LoVo (cell line): Measurements from ENCODE around the gene STON2.
"Not testable (repeated sequence)": the region's sequence is repeated elsewhere in the genome, so short reads cannot be mapped to it uniquely, and the experiment has no call there.

Source experiments
- DNase-seq: peaks from one replicate; pipeline ENCODE4 v3.0.0-alpha.2; 2016; ENCODE audit warnings: low spot score

The STON2 gene

DNA sequence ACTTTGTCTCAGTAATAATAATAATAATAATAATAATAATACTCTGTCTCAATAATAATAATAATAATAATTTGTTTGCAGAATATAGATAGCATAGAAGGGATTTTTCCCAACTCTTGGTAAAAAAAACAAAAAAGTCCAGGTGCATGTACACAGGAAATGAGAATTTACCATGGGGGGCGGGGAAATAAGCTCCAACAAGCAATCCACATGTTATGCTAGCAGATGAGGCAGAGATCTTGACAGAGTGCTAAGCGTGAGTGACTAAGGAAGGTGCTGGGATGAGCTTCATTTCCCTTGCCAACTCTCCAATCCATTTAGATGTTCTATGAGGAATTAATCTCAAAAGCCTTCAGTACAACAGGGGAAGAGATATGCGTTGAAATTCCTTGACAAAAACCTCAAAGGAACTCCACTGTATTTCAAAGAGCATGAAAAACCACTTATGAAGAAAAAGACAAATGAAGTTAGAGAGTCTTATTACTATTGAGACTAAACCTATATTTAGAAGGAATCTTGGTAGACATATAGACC is 134.4 kb downstream of the STON2 start:
- no peak for DNase-seq

GRCh38 chr14:81264671-81265070 is 135.5 kb downstream of the STON2 start:
- DNase-seq: no peak

GRCh38 chr14:81263777-81264410 is 136.2 kb downstream of the STON2 start:
- DNase-seq: no peak

- DNase-seq: no peak
Observed at GRCh38 chr14:81261176-81261575, 138.9 kb downstream of the STON2 start.

DNA sequence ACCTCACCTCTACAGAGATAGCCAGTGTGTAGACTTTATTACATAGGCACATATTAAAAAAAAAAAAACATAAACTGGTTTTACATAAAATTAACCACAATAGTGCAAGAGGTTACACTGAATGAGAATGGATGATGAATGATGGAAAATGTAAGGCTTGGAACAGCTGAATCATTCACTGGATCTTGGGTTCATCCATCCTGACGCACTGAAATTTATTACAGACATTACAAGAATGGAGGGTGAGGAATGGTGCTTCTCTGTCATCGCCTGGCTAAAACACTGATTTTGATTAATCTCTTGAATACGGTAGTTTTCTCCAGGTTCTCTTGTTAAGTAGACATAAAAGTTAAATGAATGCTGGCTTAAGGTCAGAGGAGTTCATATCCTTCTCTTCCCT is 139.4 kb downstream of the STON2 start:
- DNase-seq: no peak

GRCh38 chr14:81256289-81256960 is 143.7 kb downstream of the STON2 start:
- DNase-seq: no peak

DNA sequence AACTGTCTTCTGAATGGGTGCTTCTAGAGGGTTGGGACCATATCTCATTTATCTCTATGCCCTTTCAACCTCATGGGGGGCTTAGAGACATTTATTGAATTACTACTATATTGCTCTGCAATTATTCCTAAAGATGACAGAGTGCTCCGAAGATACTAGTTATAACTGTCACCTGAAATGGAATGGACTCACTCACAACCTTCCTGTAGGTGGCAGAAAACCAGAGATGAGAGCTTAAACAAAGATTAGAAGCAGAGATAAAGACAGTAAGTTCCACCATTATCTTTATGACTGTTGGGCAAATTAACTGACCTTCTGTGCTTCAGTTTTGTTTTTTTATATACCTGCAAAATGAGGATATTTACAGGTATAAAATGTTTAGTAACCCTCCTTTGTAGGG is 147.8 kb downstream of the STON2 start:
- DNase-seq: no peak

- no peak for DNase-seq
Observed at GRCh38 chr14:81247271-81247766, 152.8 kb downstream of the STON2 start.

GRCh38 chr14:81246461-81247270 is 153.5 kb downstream of the STON2 start:
- DNase-seq: no peak

DNA sequence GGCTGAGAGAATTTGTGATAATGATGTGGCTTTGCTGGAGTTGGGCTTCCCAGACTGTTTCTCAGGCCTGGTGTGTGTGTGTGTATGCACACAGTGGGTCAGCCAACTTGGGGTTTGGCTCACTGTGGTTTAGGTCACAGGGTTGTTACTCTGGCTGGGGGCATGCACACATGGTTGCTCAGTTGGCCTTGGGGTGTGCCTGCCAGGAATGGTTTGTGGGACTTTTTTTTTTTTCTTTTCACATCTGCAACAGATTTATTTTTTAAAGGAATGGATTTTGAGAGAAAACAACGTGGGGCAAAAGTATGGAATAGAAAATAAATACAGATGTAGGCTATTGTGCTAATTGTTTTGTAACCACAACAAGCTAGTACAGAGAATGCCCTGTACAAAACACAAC is 154.4 kb downstream of the STON2 start:
- DNase-seq: no peak

DNA sequence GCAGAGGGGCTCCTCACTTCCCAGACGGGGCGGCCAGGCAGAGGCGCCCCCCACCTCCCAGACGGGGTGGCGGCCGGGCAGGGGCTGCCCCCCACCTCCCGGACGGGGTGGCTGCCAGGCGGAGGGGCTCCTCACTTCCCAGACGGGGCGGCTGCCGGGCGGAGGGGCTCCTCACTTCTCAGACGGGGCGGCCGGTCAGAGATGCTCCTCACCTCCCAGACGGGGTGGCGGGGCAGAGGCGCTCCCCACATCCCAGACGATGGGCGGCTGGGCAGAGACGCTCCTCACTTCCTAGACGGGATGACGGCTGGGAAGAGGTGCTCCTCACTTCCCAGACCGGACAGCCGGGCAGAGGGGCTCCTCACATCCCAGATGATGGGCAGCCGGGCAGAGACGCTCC is 155.7 kb downstream of the STON2 start:
- not testable (repeated sequence) for DNase-seq

- DNase-seq: no peak
Observed at GRCh38 chr14:81243499-81243898, 156.6 kb downstream of the STON2 start.

DNA sequence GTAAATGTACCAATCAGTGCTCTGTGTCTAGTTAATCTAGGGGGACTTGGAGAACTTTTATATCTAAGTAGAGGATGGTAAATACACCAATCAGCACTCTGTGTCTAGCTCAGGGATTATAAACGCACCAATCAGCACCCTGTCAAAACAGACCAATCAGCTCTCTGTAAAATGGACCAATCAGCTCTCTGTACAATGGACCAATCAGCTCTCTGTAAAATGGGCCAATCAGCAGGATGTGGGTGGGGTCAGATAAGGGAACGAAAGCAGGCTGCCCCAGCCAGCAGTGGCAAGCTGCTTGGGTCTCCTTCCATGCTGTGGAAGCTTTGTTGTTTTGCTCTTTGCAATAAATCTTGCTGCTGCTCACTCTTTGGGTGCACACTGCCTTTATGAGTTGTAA is 163.3 kb downstream of the STON2 start:
- not testable (repeated sequence) for DNase-seq

GRCh38 chr14:81236138-81236537 is 164.0 kb downstream of the STON2 start:
- DNase-seq: no peak

- no peak for DNase-seq
Observed at GRCh38 chr14:81235096-81235495, 165.0 kb downstream of the STON2 start.

DNA sequence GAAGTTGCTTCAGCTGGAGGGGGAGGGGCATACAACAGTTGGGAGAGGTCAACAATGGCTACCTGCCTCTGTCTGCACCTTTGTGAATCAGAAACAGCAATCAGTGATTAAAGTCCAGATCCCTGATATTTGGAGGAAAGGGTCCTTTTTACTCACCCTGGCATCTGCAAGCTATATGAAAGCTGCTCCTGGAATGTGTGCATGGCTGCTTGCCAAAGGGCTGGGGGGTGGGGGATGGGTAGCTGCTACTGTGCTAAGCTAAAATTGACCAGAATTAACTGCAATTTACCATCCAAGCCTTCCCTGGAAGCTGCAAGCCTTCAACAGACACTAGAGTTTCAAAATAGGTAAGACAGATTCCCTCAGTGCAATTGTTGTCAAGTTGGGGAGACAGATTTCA is 165.8 kb downstream of the STON2 start:
- no peak for DNase-seq

- no peak for DNase-seq
Observed at GRCh38 chr14:81233615-81234014, 166.5 kb downstream of the STON2 start.

GRCh38 chr14:81231540-81231939 is 168.6 kb downstream of the STON2 start:
- DNase-seq: no peak

- no peak for DNase-seq
Observed at GRCh38 chr14:81224222-81224621, 175.9 kb downstream of the STON2 start.

DNA sequence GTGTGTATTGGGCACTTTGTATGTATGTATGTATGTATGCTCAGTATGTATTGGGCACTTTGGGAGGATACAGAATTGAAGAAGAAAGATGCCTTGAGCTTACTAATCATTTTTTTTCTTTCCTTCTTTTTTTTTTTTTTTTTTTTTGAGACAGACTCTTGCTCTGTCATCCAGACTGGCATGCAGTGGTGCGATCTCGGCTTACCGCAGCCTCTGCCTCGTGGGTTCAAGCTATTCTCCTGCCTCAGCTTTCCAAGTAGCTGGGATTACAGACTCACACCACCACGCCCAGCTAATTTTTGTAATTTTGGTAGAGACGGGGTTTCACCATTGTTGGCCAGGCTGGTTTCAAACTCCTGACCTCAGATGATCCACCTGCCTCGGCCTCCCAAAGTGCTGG is 176.3 kb downstream of the STON2 start:
- not testable (repeated sequence) for DNase-seq

DNA sequence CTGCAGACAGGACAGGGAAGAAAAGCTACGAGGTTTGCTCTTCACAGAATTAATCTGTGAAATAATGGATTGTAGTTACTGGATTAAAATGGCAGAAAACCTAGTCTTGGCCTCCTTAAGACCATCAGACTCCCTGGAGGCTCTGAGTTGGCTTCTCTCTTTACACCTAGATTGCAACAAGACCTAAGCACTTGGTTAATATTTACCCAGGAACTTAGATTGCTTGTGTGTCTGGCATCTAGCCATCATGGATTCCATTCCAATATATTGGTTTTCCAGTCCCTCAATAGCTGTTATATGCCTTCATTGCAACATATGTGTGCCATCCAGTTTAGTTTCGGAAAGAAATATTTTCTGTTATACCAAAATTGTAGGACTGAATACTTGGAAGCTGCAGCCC is 177.4 kb downstream of the STON2 start:
- DNase-seq: no peak

DNA sequence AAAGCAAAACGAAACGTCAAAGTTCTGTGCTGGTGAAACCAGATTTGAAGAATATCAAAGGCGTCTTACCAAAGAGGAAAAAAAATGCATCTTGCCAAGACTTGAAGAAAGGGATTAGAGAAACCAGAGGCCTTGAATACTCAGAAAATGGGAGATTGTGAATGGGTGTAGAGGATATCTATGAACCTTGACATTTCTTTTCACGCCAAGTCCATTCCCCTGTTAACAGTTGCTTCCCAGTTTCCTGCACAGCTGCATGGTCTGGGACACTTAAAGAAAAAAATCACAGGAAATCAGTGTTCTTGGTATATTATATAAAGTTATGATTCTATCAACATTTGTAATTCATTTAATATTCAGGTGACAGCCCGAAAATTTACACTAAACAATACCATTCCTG is 178.0 kb downstream of the STON2 start:
- DNase-seq: no peak
